GM12892 (cell line): Measurements from ENCODE around the gene PID1.

Source experiments
- POLR2A ChIP-seq: IDR thresholded peaks from 2 replicates; pipeline ENCODE4 v1.6.1; 2011; ENCODE audit warnings: low read depth, low read length, control low read depth
- POLR2AphosphoS5 ChIP-seq: IDR thresholded peaks from 2 replicates; pipeline ENCODE4 v1.6.1; 2011; ENCODE audit warnings: low read depth, low read length, control low read depth

DNA sequence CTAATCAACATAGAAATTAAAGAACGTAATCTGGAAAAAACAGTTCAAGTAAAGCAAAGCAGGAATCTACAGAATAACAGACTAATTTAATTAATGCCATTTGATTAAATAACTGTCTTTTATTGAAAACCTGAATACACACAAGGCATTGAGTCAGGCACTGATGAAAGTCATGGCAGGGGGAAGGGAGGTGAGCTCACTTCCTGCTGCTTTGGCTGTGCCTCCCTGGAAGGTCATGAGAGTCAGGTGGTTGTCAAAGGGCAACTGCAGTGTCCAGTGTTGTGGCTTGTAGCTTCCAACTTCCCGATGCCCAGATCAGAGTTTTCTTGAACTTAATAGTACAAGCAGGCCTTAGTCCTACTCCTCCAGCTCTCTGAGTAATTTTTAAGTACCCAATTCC is 180.9 kb downstream of the PID1 start:
- TF ChIP-seq POLR2A (no peak), POLR2AphosphoS5 (no peak)
